Hepatocyte (in vitro differentiated cells): ENCODE measurements around the gene CHCHD6. TPM values are rescaled to one million over a fixed set of nuclear protein-coding genes. Genes with fewer than 3 reads are reported as not detected.
A peak's percentile ranks its signal among the peaks of the same experiment; 100 is the strongest.

Experiments
- DNase-seq: peaks from one replicate; pipeline ENCODE4 v3.0.0-alpha.2; 2016; ENCODE audit warnings: low spot score
- H2AFZ ChIP-seq: fragments of 200-600 bp; sonication (generic); 2 replicates; pipeline ENCODE4 v1.6.0; 2016; ENCODE audit warnings: antibody characterized with exemption, mild to moderate bottlenecking
- H3K27ac ChIP-seq: fragments of 200-600 bp; sonication (generic); 2 replicates; pipeline ENCODE4 v1.5.1; 2016; ENCODE audit warnings: mild to moderate bottlenecking
- H3K27me3 ChIP-seq: fragments of 200-600 bp; sonication (generic); 2 replicates; pipeline ENCODE4 v1.6.1; 2016
- H3K36me3 ChIP-seq: fragments of 200-600 bp; sonication (generic); replicated peaks from 2 replicates; pipeline ENCODE4 v1.5.1; 2016; ENCODE audit warnings: low read depth; ENCODE audit not compliant: insufficient read depth
- H3K4me1 ChIP-seq: fragments of 200-600 bp; sonication (generic); 2 replicates; pipeline ENCODE4 v1.5.1; 2016; ENCODE audit warnings: mild to moderate bottlenecking, moderate library complexity; ENCODE audit not compliant: insufficient read depth
- H3K4me2 ChIP-seq: fragments of 200-600 bp; sonication (generic); 2 replicates; pipeline ENCODE4 v1.6.0; 2016
- H3K4me3 ChIP-seq: fragments of 200-600 bp; sonication (generic); 2 replicates; pipeline ENCODE4 v1.5.1; 2016; ENCODE audit warnings: mild to moderate bottlenecking
- H3K79me2 ChIP-seq: fragments of 200-600 bp; sonication (generic); 2 replicates; pipeline ENCODE4 v1.6.0; 2017; ENCODE audit warnings: mild to moderate bottlenecking
- H3K9me2 ChIP-seq: fragments of 200-600 bp; sonication (generic); replicated peaks from 2 replicates; pipeline ENCODE4 v1.6.0; 2017; ENCODE audit warnings: mild to moderate bottlenecking; ENCODE audit not compliant: insufficient read depth
- H3K9me3 ChIP-seq: fragments of 200-600 bp; sonication (generic); 2 replicates; pipeline ENCODE4 v1.5.1; 2016; ENCODE audit warnings: low read depth, mild to moderate bottlenecking
- H4K20me1 ChIP-seq: fragments of 200-600 bp; sonication (generic); 2 replicates; pipeline ENCODE4 v1.6.0; 2016; ENCODE audit warnings: mild to moderate bottlenecking; ENCODE audit not compliant: insufficient read depth, poor library complexity, severe bottlenecking
- EZH2 ChIP-seq: fragments of 200-600 bp; sonication (generic); IDR thresholded peaks from 2 replicates; pipeline ENCODE4 v1.6.1; 2016; ENCODE audit warnings: antibody characterized with exemption, mild to moderate bottlenecking, borderline replicate concordance
- EZH2phosphoT487 ChIP-seq: fragments of 200-600 bp; sonication (generic); IDR thresholded peaks from one replicate; pipeline ENCODE4 v1.6.1; 2018; ENCODE audit warnings: antibody characterized with exemption, mild to moderate bottlenecking, low read depth, moderate library complexity; ENCODE audit not compliant: unreplicated experiment, severe bottlenecking
- WGBS: methylation state at CpG from one replicate; pipeline ENCODE4 v1.1.6; 2016; ENCODE audit warnings: low lambda C conversion rate; ENCODE audit errors: missing lambda C conversion rate; 5-methylcytosine and 5-hydroxymethylcytosine counted together
- polyA plus RNA-seq: library from polyadenylated mRNA; unstranded; fragments of >200 nt; fragmentation: Nextera tagmentation; extraction: Ambion mirVana; gene quantifications from 2 replicates; pipeline ENCODE4 v1.2.1, GENCODE V29; 2016
- total RNA-seq: library from RNA; depleted of rRNA; stranded (reverse); fragments of >200 nt; gene quantifications from 2 replicates; pipeline ENCODE4 v1.2.3, GENCODE V29; 2014
- TF ChIP-seq, protein P1 (sequence below): fragments of 200-600 bp; sonication (generic); IDR thresholded peaks from 2 replicates; pipeline ENCODE4 v1.5.1; 2016; ENCODE audit warnings: antibody characterized with exemption, mild to moderate bottlenecking; ENCODE audit not compliant: poor library complexity

CHCHD6 gene
- total and polyA plus RNA-seq, 2 experiments from 2014 or later = 13.8 to 19.7 TPM

GRCh38 chr3:126734106-126734723 is 30.2 kb downstream of the CHCHD6 start:
- Histone ChIP-seq H3K36me3 (no peaks in the 10 kb centered on the region), H3K79me2 (no peaks in the 10 kb centered on the region), H2AFZ (no peak overlapping the region), H3K27ac (peak overlapping the region; percentile 40), H3K27me3 (no peaks in the 10 kb centered on the region), H3K4me3 (no peak overlapping the region), H3K4me1 (peaks cover 7% of the 10 kb centered on the region), H3K9me3 (no peaks in the 10 kb centered on the region), H4K20me1 (no peaks in the 10 kb centered on the region), H3K4me2 (no peak overlapping the region), H3K9me2 (no peaks in the 10 kb centered on the region)
- TF ChIP-seq EZH2phosphoT487 (no peak), EZH2 (no peak)
- TF ChIP-seq, protein P1, sequence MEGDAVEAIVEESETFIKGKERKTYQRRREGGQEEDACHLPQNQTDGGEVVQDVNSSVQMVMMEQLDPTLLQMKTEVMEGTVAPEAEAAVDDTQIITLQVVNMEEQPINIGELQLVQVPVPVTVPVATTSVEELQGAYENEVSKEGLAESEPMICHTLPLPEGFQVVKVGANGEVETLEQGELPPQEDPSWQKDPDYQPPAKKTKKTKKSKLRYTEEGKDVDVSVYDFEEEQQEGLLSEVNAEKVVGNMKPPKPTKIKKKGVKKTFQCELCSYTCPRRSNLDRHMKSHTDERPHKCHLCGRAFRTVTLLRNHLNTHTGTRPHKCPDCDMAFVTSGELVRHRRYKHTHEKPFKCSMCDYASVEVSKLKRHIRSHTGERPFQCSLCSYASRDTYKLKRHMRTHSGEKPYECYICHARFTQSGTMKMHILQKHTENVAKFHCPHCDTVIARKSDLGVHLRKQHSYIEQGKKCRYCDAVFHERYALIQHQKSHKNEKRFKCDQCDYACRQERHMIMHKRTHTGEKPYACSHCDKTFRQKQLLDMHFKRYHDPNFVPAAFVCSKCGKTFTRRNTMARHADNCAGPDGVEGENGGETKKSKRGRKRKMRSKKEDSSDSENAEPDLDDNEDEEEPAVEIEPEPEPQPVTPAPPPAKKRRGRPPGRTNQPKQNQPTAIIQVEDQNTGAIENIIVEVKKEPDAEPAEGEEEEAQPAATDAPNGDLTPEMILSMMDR = no peak
- WGBS = 74% methylated on average over 5 of the region's 5 CpGs
- DNase-seq = no peak

GRCh38 chr3:126737527-126737926 is 33.5 kb downstream of the CHCHD6 start:
- no peak overlapping the region for H3K4me2 ChIP-seq
- H4K20me1 ChIP-seq = no peaks in the 10 kb centered on the region
- no peak overlapping the region for H2AFZ ChIP-seq
- H3K36me3 ChIP-seq = no peaks in the 10 kb centered on the region
- H3K79me2 ChIP-seq = no peaks in the 10 kb centered on the region
- TF ChIP-seq, protein P1 = no peak
- TF ChIP-seq EZH2 (no peak), EZH2phosphoT487 (no peak)
- no peak overlapping the region for H3K27ac ChIP-seq
- H3K4me1 ChIP-seq = peaks cover 7% of the 10 kb centered on the region
- H3K4me3 ChIP-seq = no peak overlapping the region
- no peak for DNase-seq
- no peaks in the 10 kb centered on the region for H3K27me3 ChIP-seq
- 96% methylated on average over 7 of the region's 7 CpGs for WGBS
- no peaks in the 10 kb centered on the region for H3K9me2 ChIP-seq
- no peaks in the 10 kb centered on the region for H3K9me3 ChIP-seq

- no peaks in the 10 kb centered on the region for H3K27me3 ChIP-seq
- WGBS = 100% methylated on average over 5 of the region's 5 CpGs
- no peak overlapping the region for H3K4me2 ChIP-seq
- no peak overlapping the region for H3K27ac ChIP-seq
- no peaks in the 10 kb centered on the region for H3K9me3 ChIP-seq
- H3K4me3 ChIP-seq = no peak overlapping the region
- DNase-seq = no peak
- H3K4me1 ChIP-seq = peaks cover 8% of the 10 kb centered on the region
- no peaks in the 10 kb centered on the region for H4K20me1 ChIP-seq
- H3K9me2 ChIP-seq = no peaks in the 10 kb centered on the region
- no peaks in the 10 kb centered on the region for H3K36me3 ChIP-seq
- H3K79me2 ChIP-seq = no peaks in the 10 kb centered on the region
- no peak for TF ChIP-seq EZH2phosphoT487
- TF ChIP-seq, protein P1 = no peak
- no peak for TF ChIP-seq EZH2
- no peak overlapping the region for H2AFZ ChIP-seq
Observed at GRCh38 chr3:126742057-126742456, 38.0 kb downstream of the CHCHD6 start.

DNA sequence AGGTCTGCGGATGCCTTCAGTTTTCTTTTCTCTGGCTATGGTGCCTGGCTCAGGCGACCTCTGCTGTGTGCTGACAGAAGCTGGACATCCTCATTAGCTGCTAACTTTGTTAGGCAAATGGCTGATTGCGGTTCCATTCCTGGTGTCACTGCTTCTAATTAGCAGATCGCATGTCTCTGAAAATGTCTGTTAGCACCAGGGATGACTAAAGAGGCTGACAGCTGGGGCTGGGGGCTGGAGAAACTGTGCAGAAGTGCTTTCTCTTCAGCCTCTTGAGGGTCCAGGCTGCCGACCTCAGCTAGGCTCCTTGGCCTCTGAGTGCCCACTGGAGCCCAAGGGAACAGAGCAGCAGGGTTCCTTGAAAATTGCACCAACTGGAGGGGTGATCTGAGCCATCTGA is 39.3 kb downstream of the CHCHD6 start:
- H3K27ac ChIP-seq = no peak overlapping the region
- no peak overlapping the region for H2AFZ ChIP-seq
- peaks cover 8% of the 10 kb centered on the region for H3K4me1 ChIP-seq
- H3K9me2 ChIP-seq = no peaks in the 10 kb centered on the region
- H4K20me1 ChIP-seq = no peaks in the 10 kb centered on the region
- DNase-seq = no peak
- H3K4me2 ChIP-seq = no peak overlapping the region
- H3K9me3 ChIP-seq = no peaks in the 10 kb centered on the region
- H3K27me3 ChIP-seq = no peaks in the 10 kb centered on the region
- TF ChIP-seq, protein P1 = no peak
- no peak for TF ChIP-seq EZH2phosphoT487
- no peak for TF ChIP-seq EZH2
- H3K4me3 ChIP-seq = no peak overlapping the region
- H3K36me3 ChIP-seq = no peaks in the 10 kb centered on the region
- H3K79me2 ChIP-seq = no peaks in the 10 kb centered on the region
- WGBS = 83% methylated on average over 5 of the region's 5 CpGs
